Gastrocnemius medialis (tissue), 4 donors: ENCODE results near the gene PRKCE. TPM values are rescaled to one million over a fixed set of nuclear protein-coding genes. Genes with fewer than 3 reads are reported as not detected.

Experiments used
- ATAC-seq, 2 donors: fragments of 150-250 bp; one replicate each; pipeline ENCODE4 v1.9.1; 2016
- DNase-seq, 2 donors: peaks; one replicate each; pipeline ENCODE4 v3.0.0-alpha.2; 2019
- H3K27ac ChIP-seq, 4 donors: fragments of 200-600 bp; sonication (generic); 1 replicate in 1 of 4; 2 replicates in 3 of 4; pipeline ENCODE4 v1.5.1; 2016 to 2018; ENCODE audit warnings: mild to moderate bottlenecking in 2 of 4, moderate library complexity in 1 of 4
- H3K27me3 ChIP-seq, 3 donors: fragments of 200-600 bp; sonication (generic) in 2 of 3; 1 replicate in 1 of 3; 2 replicates in 2 of 3; pipeline versions ENCODE4 v1.5.1 to v1.6.0; 2016 to 2019; ENCODE audit warnings: mild to moderate bottlenecking in 1 of 3, moderate library complexity in 1 of 3
- H3K36me3 ChIP-seq, 2 donors: fragments of 200-600 bp; sonication (generic) in 1 of 2; one replicate each; pipeline ENCODE4 v1.5.1; 2017 to 2018
- H3K4me1 ChIP-seq, 2 donors: fragments of 200-600 bp; sonication (generic) in 1 of 2; one replicate each; pipeline ENCODE4 v1.5.1; 2016 to 2017; ENCODE audit warnings: mild to moderate bottlenecking in 2 of 2
- H3K4me3 ChIP-seq, 4 donors: fragments of 200-600 bp; sonication (generic) in 3 of 4; 1 replicate in 1 of 4; 2 replicates in 3 of 4; pipeline ENCODE4 v1.5.1; 2016 to 2019; ENCODE audit warnings: mild to moderate bottlenecking in 2 of 4
- H3K9me3 ChIP-seq, 3 donors: fragments of 200-600 bp; sonication (generic) in 2 of 3; 1 replicate in 1 of 3; 2 replicates in 2 of 3; pipeline ENCODE4 v1.5.1; 2016 to 2019
- POLR2A ChIP-seq, 2 donors: fragments of 450-650 bp; IDR thresholded peaks; one replicate each; pipeline ENCODE4 v1.6.1; 2017; ENCODE audit warnings: antibody characterized with exemption in 2 of 2, mild to moderate bottlenecking in 2 of 2, moderate library complexity in 2 of 2
- in situ Hi-C, 4 donors: fragments of 200-750 bp; cut with MboI; loops; one replicate each; pipeline versions ENCODE4 v1.15.0 to v1.8.0; 2017; ENCODE audit warnings: low sequenced_read_pairs in 4 of 4
- intact Hi-C: fragments of 100-400 bp; cut with DNase I; formaldehyde crosslinking; loops from one replicate; pipeline ENCODE4 v1.15.1; 2023; ENCODE audit warnings: low total_unique reads
- total RNA-seq, 4 donors: library from RNA; depleted of rRNA; stranded (reverse); fragments of >200 nt; gene quantifications; one replicate each; pipeline versions ENCODE4 v1.1.0 to v1.2.3, GENCODE V29; 2016
- TF ChIP-seq, protein P1 (sequence below), 5 experiments: fragments of 450-650 bp in 3 of 5; fragments of 200-600 bp in 2 of 5; sonication (generic) in 2 of 5; IDR thresholded peaks in 4 of 5; conservative IDR thresholded peaks in 1 of 5; 1 replicate in 4 of 5; 2 replicates in 1 of 5; pipeline ENCODE4 v1.5.1; 2016 to 2019; ENCODE audit warnings: antibody characterized with exemption in 5 of 5, mild to moderate bottlenecking in 3 of 5, moderate library complexity in 3 of 5

The PRKCE gene
- total RNA-seq, 4 donors from 2014 or later: 5.8 to 28.9 (median 11.8) TPM

DNA sequence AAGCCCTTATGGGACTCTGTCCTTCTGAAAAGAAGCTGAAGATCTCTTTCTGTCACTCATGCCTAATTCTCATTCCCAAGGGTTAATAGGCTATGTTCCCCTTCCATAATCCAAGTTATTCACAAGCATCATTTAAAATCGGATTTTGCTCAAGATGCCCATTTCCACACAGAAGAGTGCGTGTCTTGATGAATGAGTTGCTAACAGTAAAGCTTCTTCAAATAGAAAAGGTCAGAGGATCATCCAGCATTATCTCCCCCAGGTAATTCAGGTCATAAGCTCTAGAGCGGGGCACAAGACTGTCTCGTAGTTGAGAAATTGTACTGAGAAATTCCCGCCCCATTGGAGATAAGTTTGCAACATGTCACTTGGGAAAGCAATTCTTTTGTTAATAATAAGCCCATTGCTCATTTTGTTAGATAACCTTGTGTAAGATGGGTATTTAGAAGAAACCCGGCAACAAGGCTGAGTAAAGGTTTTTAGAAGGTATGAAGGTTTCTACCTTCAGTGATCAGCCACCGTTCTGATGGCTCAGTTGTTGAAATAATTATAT, 355.1 kb downstream of the PRKCE start:
- H3K27ac ChIP-seq: no peak overlapping the region
- in situ Hi-C loops: no loop called here

DNA sequence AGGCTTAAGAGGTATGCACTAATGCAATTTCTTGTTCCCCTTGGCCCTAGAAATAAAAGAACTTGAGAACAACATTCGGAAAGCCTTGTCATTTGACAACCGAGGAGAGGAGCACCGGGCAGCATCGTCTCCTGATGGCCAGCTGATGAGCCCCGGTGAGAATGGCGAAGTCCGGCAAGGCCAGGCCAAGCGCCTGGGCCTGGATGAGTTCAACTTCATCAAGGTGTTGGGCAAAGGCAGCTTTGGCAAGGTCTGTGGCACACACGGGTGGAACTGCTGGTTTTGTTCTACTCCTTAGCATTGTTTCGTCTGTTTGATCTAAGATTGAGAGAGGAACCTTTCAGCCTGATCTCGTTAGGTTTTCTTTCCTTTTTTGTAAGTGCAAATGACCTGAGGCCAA, 355.9 kb downstream of the PRKCE start:
- no peak for ATAC-seq
- in situ Hi-C loops: no loop called here
- H3K27me3 ChIP-seq: no peaks in the 10 kb centered on the region
- H3K4me3 ChIP-seq: no peak overlapping the region
- DNase-seq: no peak
- intact Hi-C loops: no loop called here
- peaks cover 0 to 41% of the 10 kb centered on the region in 2 donors for H3K36me3 ChIP-seq
- no peaks in the 10 kb centered on the region for H3K9me3 ChIP-seq
- TF ChIP-seq, protein P1, sequence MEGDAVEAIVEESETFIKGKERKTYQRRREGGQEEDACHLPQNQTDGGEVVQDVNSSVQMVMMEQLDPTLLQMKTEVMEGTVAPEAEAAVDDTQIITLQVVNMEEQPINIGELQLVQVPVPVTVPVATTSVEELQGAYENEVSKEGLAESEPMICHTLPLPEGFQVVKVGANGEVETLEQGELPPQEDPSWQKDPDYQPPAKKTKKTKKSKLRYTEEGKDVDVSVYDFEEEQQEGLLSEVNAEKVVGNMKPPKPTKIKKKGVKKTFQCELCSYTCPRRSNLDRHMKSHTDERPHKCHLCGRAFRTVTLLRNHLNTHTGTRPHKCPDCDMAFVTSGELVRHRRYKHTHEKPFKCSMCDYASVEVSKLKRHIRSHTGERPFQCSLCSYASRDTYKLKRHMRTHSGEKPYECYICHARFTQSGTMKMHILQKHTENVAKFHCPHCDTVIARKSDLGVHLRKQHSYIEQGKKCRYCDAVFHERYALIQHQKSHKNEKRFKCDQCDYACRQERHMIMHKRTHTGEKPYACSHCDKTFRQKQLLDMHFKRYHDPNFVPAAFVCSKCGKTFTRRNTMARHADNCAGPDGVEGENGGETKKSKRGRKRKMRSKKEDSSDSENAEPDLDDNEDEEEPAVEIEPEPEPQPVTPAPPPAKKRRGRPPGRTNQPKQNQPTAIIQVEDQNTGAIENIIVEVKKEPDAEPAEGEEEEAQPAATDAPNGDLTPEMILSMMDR (IDR thresholded peaks at IDR 0.05 in 4 of 5, conservative IDR thresholded peaks at IDR 0.05 in 1 of 5): no peak
- TF ChIP-seq POLR2A (IDR thresholded peaks at IDR 0.05): no peak
- H3K4me1 ChIP-seq: peaks cover 0 to 13% of the 10 kb centered on the region in 2 donors
- no peak overlapping the region for H3K27ac ChIP-seq

More for the DNA sequence above, 355.1 kb downstream of the PRKCE start:
- Histone ChIP-seq H3K4me3 (no peak overlapping the region), H3K4me1 (peaks cover 0 to 14% of the 10 kb centered on the region in 2 donors), H3K9me3 (no peaks in the 10 kb centered on the region), H3K36me3 (peaks cover 0 to 48% of the 10 kb centered on the region in 2 donors), H3K27me3 (no peaks in the 10 kb centered on the region)
- DNase-seq: no peak
- intact Hi-C loops: no loop called here
- TF ChIP-seq, protein P1 (IDR thresholded peaks at IDR 0.05 in 4 of 5, conservative IDR thresholded peaks at IDR 0.05 in 1 of 5): no peak
- TF ChIP-seq POLR2A (IDR thresholded peaks at IDR 0.05): no peak
- no peak for ATAC-seq

DNA sequence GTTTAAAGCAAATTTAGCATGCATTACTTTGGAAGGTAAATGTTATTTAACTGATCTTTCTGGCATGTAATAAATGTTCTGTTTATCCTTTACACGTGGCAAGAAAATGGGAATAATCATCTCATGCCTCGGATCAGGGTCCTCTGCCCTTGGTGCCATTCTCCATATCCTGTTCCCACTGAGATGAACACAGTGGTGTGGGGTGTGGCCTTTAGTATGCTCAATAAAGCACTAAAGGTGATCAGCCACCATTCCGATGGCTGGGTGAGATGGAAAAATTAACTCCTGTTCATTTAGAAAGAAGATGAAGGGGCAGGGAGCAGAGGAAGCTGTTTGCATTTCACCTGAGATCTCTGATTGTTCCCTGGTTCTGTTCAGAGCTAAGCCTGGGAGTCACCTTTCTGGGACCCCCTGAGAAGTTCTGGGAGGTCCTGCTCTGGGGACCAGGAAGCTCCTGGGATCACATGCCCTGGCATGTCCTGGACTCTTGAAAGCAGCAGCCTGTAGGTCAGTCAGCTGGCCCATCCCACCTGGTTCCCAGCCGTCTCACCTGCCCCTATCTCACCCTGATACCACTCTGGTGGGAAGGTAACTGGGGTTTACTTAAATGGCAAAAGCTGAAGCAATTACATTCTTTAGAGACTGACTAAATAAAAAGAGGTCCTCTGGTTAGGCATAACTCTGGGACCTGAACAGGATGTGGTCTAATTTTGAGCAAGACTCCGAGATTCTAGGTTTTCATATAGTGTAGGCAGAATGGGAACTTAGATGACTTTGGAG, 356.8 kb downstream of the PRKCE start:
- no peak for ATAC-seq

DNA sequence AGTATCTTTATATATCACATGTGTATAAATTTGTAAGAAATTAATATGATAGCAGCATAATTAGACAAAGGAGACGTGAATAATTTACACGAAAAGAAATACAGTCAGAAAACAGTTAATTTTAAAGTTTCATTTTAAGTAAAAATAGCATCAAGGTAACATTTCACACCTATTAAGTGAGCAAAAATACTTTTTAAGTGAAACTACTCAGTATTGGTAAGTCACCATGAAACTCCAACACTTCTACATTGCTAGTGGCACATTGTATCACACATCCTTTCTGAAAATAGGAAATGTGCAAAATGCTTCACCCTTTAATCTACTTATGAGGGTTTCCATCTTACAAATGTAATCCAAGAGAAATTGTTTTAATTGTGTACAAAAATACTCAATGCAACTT, 357.8 kb downstream of the PRKCE start:
- TF ChIP-seq POLR2A (IDR thresholded peaks at IDR 0.05): no peak
- TF ChIP-seq, protein P1 (IDR thresholded peaks at IDR 0.05 in 4 of 5, conservative IDR thresholded peaks at IDR 0.05 in 1 of 5): no peak
- H3K4me1 ChIP-seq: no peaks in the 10 kb centered on the region
- H3K27me3 ChIP-seq: no peaks in the 10 kb centered on the region
- H3K9me3 ChIP-seq: no peaks in the 10 kb centered on the region
- no peak overlapping the region for H3K4me3 ChIP-seq
- in situ Hi-C loops: no loop called here
- H3K27ac ChIP-seq: no peak overlapping the region
- intact Hi-C loops: no loop called here
- no peak for DNase-seq
- peaks cover 0 to 28% of the 10 kb centered on the region in 2 donors for H3K36me3 ChIP-seq
- ATAC-seq: no peak

More for the DNA sequence above, 356.8 kb downstream of the PRKCE start:
- no peak for DNase-seq
- in situ Hi-C loops: no loop called here
- H3K36me3 ChIP-seq: peaks cover 0 to 34% of the 10 kb centered on the region in 2 donors
- TF ChIP-seq, protein P1 (IDR thresholded peaks at IDR 0.05 in 4 of 5, conservative IDR thresholded peaks at IDR 0.05 in 1 of 5): no peak
- no peak for TF ChIP-seq POLR2A (IDR thresholded peaks at IDR 0.05)
- no peaks in the 10 kb centered on the region for H3K9me3 ChIP-seq
- H3K27ac ChIP-seq: no peak overlapping the region
- peaks cover 0 to 6% of the 10 kb centered on the region in 2 donors for H3K4me1 ChIP-seq
- intact Hi-C loops: no loop called here
- H3K4me3 ChIP-seq: no peak overlapping the region
- H3K27me3 ChIP-seq: no peaks in the 10 kb centered on the region
